ENCODE data around the gene SEMA6A.

SEMA6A gene

GRCh38 chr5:116455061-116455460 is 119.6 kb downstream of the SEMA6A start:
- no peak for FAIRE-seq

- no peak for FAIRE-seq
Measured at GRCh38 chr5:116454417-116454927, 120.2 kb downstream of the SEMA6A start.

GRCh38 chr5:116453988-116454411 is 120.6 kb downstream of the SEMA6A start:
- FAIRE-seq = no peak

- FAIRE-seq = no peak
Measured at GRCh38 chr5:116452774-116453368, 121.8 kb downstream of the SEMA6A start.

- no peak for FAIRE-seq
Measured at GRCh38 chr5:116451905-116452450, 122.6 kb downstream of the SEMA6A start.

- no peak for FAIRE-seq
Measured at GRCh38 chr5:116451066-116451465, 123.6 kb downstream of the SEMA6A start.

GRCh38 chr5:116449458-116449857 is 125.2 kb downstream of the SEMA6A start:
- FAIRE-seq = no peak

GRCh38 chr5:116448870-116449427 is 125.7 kb downstream of the SEMA6A start:
- no peak for FAIRE-seq

GRCh38 chr5:116448450-116448849 is 126.2 kb downstream of the SEMA6A start:
- FAIRE-seq = no peak

- no peak for FAIRE-seq
Measured at GRCh38 chr5:116446356-116447005, 128.1 kb downstream of the SEMA6A start.

- no peak for FAIRE-seq
Measured at GRCh38 chr5:116445311-116445710, 129.3 kb downstream of the SEMA6A start.

GRCh38 chr5:116444373-116445295 is 130.0 kb downstream of the SEMA6A start:
- no peak for FAIRE-seq

GRCh38 chr5:116442931-116443551 is 131.6 kb downstream of the SEMA6A start:
- no peak for FAIRE-seq

GRCh38 chr5:116442095-116442534 is 132.5 kb downstream of the SEMA6A start:
- FAIRE-seq = no peak

GRCh38 chr5:116441223-116441622 is 133.4 kb downstream of the SEMA6A start:
- FAIRE-seq = no peak

GRCh38 chr5:116440457-116441001 is 134.1 kb downstream of the SEMA6A start:
- FAIRE-seq = no peak

- FAIRE-seq = no peak
Measured at GRCh38 chr5:116439905-116440304, 134.7 kb downstream of the SEMA6A start.

GRCh38 chr5:116438979-116439554 is 135.6 kb downstream of the SEMA6A start:
- FAIRE-seq = no peak

- FAIRE-seq = no peak
Measured at GRCh38 chr5:116437922-116438578, 136.6 kb downstream of the SEMA6A start.

- no peak for FAIRE-seq
Measured at GRCh38 chr5:116437351-116437705, 137.3 kb downstream of the SEMA6A start.

Measured in colon (tissue), 2 donors.